ENCODE results near the gene PHKG2.

Gene PHKG2

DNA sequence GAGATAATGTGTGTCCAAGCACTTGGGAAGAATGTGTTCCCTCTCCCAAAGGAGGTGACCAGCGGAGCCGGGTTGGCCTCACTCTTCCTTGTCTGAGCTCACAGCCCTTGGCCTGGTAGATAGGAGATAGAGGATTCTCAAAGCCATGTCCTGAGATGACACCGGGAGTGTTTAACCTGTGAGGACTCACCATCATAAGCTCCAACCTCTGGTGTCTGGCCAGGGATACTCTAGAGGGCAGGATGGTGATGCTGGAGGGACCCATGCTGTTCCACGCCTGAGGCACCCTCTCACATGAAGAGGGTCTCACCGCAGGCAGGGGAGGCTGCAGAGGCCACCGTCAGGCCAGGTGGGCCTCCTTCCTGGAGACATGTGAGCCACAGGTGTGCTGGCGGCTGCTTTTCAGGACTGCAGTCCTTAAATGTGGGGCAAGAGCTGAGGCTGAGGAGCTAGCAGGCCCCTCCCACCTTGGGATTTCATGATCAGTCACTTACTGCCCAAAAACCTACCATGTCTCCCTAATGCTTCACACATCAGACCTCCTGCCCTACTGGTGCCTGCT, 45.4 kb downstream of the PHKG2 start:
- DNase-seq (ENCODE audit: low read depth in 2 of 3, low spot score in 1 of 3), result no peak

DNA sequence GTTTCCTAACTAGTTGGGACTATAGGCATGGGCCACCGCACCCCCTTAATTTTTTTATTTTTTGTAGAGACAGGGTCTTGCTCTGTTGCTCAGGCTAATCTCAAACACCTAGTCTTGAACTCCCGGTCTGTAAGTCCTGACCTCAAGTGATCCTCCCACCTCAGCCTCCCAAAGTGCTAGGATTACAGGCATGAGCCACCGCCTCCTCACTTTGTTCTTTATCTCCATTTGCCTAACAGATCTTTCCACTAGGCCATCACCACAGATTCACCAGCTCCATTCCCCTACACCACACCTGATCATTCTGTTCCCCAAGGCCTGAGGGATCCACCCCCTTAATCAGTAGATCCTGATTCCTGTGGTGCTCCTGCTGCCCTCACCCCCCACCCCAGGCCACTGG, 46.4 kb downstream of the PHKG2 start:
- no peak for DNase-seq (ENCODE audit: low read depth in 2 of 3, low spot score in 1 of 3)

DNA sequence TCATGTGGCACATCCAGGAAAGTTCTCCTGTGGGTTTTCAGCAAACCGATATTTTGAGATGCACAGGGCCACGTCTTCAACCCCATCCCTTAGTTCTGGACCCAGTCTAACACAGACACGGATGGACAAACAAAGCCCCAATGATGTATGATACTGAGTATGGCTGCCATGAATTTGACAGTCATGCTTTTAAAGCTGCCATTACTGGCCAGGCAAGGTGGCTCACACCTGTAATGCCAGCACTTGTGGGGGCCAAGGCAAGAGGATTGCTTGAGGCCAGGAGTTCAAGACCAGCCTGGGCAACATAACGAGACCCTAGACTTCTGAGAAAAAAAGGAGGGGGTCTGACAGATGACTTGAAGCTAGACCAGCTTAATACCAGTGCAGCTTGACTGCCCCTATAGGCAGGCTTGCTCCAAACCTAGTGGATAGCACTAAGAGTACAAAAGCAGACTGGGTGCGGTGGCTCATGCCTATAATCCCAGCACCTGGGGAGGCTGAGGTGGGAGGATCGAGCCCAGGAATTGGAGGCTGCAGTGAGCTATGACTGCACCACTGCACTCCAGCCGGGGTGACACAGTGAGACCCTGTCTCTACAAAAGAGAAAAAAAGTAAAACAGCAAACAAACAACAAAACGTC, 49.6 kb downstream of the PHKG2 start:
- DNase-seq (ENCODE audit: low read depth in 2 of 3, low spot score in 1 of 3), result no peak
